ENCODE data around the gene ACSBG1.

ACSBG1 gene

DNA sequence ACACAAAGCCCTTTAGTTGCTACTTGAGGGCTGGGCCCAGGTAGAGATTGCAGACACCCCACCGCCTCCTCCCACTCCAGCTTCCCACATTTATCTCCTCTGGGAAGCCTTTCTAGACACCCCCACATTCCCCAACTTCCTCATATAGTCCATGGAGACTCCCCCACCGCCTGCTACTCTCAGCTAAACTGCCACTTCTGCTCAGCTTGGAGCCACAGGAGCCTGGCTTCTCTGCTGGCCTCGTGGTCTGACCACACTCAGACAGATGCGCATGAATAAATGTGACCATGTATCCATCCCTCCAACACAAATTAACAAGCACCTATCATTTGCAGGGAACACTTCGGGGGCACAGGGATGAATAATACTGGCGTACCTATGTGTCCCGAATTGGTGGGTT, 10.5 kb upstream of the ACSBG1 start:
- no peak for DNase-seq (ENCODE audit: low spot score)
- no peak overlapping the region for H3K27ac ChIP-seq
- POLR2A ChIA-PET (ENCODE audit: low non-redundant PET): no interaction called here
- CTCF ChIA-PET: interaction anchor here (2.0 kb wide), 1 partner anchor 68 kb away, joined by 5 read pairs; no protein-coding TSS in a partner anchor
- TF ChIP-seq CTCF (conservative IDR thresholded peaks at IDR 0.05; ENCODE audit: low read depth): no peak

- H3K27ac ChIP-seq: no peak overlapping the region
- no peak for DNase-seq (ENCODE audit: low spot score)
- ChIA-PET POLR2A (ENCODE audit: low non-redundant PET) (no interaction called here), CTCF (interaction anchor here (1.4 to 2.0 kb wide), 2 partner anchors 48 to 67 kb away, joined by 3 to 5 read pairs; no protein-coding TSS in a partner anchor)
- TF ChIP-seq CTCF (conservative IDR thresholded peaks at IDR 0.05; ENCODE audit: low read depth): no peak
Observed at GRCh38 chr15:78244101-78244500, 9.7 kb upstream of the ACSBG1 start.

- peak; percentile 37 for DNase-seq (ENCODE audit: low spot score)
- no peak for TF ChIP-seq CTCF (conservative IDR thresholded peaks at IDR 0.05; ENCODE audit: low read depth)
- CTCF ChIA-PET: interaction anchor here (0.9 to 2.0 kb wide), 4 partner anchors 48 to 284 kb away, joined by 3 to 6 read pairs (median 5); no protein-coding TSS in a partner anchor
- POLR2A ChIA-PET (ENCODE audit: low non-redundant PET): no interaction called here
- H3K27ac ChIP-seq: no peak overlapping the region
Observed at GRCh38 chr15:78243491-78243941, 9.2 kb upstream of the ACSBG1 start.

DNA sequence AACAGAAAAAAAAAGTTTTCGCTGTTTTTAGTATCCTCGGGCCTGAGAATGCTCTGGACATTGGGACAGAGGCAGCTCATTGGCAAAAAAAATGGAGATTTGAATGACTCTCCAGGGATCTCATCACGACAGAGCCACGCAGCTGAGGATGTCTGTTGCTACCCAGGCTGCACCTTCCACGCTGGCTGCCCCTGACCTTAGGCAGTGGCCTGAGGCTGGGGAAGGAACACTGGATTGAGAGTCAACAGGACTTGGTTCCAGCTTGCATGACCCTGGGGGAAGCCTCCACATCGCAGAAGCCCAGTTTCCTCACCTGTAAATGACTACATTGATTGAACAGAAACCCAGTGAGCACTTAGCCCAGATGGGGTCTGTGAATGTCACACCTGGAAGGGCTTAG, 8.7 kb upstream of the ACSBG1 start:
- H3K27ac ChIP-seq: no peak overlapping the region
- no peak for DNase-seq (ENCODE audit: low spot score)

DNA sequence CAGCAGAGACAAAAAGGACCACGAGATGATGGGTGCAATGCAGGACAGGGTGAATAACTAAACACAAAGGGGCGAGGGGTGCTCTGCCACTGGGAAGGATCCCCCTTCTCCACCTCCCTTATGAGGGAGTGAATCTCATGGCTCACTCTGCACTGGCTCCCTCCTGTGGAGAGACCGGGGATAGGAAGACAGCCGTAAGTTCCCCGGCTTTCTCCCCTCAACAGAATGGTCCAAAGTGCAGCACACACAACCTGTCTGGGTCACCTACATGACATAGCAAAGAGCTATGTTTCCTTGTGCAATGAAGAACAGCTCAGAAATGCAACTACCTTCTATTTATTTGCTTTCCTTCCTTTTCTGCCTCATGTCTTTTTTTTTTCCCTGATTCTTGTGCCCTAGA, 7.8 kb upstream of the ACSBG1 start:
- TF ChIP-seq CTCF (conservative IDR thresholded peaks at IDR 0.05; ENCODE audit: low read depth): peak; percentile 37
- no peak overlapping the region for H3K27ac ChIP-seq
- POLR2A ChIA-PET (ENCODE audit: low non-redundant PET): no interaction called here
- CTCF ChIA-PET: interaction anchor here (0.6 to 4.8 kb wide), 8 partner anchors 15 to 352 kb away, joined by 3 to 29 read pairs (median 3); partner anchors contain the start of gene CIB2
- DNase-seq (ENCODE audit: low spot score): no peak

More for the DNA sequence above, 8.7 kb upstream of the ACSBG1 start:
- TF ChIP-seq CTCF (conservative IDR thresholded peaks at IDR 0.05; ENCODE audit: low read depth): no peak
- CTCF ChIA-PET: interaction anchor here (0.7 to 1.4 kb wide), 5 partner anchors 47 to 284 kb away, joined by 3 to 6 read pairs (median 3); partner anchors contain the start of gene CIB2
- POLR2A ChIA-PET (ENCODE audit: low non-redundant PET): no interaction called here

DNA sequence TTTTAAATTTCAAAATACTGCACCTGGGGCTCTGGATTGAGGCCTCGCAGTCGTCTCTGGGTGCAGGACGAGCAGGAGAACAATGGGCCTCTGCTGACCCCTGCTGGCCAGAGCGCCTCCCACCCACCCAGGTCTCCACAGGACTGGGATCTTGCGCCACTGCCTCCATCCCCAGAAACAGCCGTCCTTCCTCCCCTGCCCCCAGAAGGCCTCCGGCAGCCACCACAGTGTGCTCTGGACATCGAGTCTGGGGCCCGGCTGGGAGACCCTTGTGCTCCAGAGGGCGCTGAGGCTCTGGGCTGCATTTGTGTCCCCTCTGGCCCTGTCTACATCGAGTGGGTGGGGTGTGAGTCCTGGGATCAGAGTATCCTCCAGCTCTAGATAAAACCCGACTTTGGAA, 6.7 kb upstream of the ACSBG1 start:
- peak; percentile 89 for DNase-seq (ENCODE audit: low spot score)
- peak; percentile 95 for TF ChIP-seq CTCF (conservative IDR thresholded peaks at IDR 0.05; ENCODE audit: low read depth)
- CTCF ChIA-PET: interaction anchor here (0.5 to 4.8 kb wide), 23 partner anchors 10 to 1206 kb away, joined by 3 to 29 read pairs (median 3); no protein-coding TSS in a partner anchor
- H3K27ac ChIP-seq: no peak overlapping the region
- POLR2A ChIA-PET (ENCODE audit: low non-redundant PET): no interaction called here

All from RWPE1 (cell line).